Body of pancreas (tissue), 4 donors: ENCODE data around the gene ARID1A.

Experiments
- CTCF ChIP-seq, 7 experiments: fragments of 450-650 bp in 4 of 7; fragments of 200-600 bp in 3 of 7; sonication (generic) in 3 of 7; IDR thresholded peaks; one replicate each; pipeline ENCODE4 v1.5.1; 2016 to 2019; ENCODE audit warnings: antibody characterized with exemption in 7 of 7
- POLR2A ChIP-seq, 3 donors: fragments of 450-650 bp; IDR thresholded peaks; one replicate each; pipeline ENCODE4 v1.6.1; 2016; ENCODE audit warnings: antibody characterized with exemption in 3 of 3, mild to moderate bottlenecking in 2 of 3

- TF ChIP-seq CTCF (IDR thresholded peaks at IDR 0.05) = no peak
- no peak for TF ChIP-seq POLR2A (IDR thresholded peaks at IDR 0.05)
These were observed 9.0 kb upstream of the ARID1A start for GRCh38 chr1:26686795-26687194.
